OCI-LY3 (cell line): ENCODE data around the gene CLEC16A.
A peak's percentile ranks its signal among the peaks of the same experiment; 100 is the strongest.

ENCODE experiments used
- H2AFZ ChIP-seq: fragments of 200-600, 300-600 bp; shearing (Covaris generic); 2 replicates; pipeline ENCODE4 v1.6.0; 2014; ENCODE audit warnings: antibody characterized with exemption, low read depth, low read length
- H3K27ac ChIP-seq: fragments of 200-600, 300-600 bp; sonication (generic); 2 replicates; pipeline ENCODE4 v1.5.1; 2014; ENCODE audit warnings: mild to moderate bottlenecking, low read length, moderate library complexity, mixed read lengths
- H3K27me3 ChIP-seq: fragments of 200-600, 300-600 bp; sonication (generic); 2 replicates; pipeline ENCODE4 v1.6.1; 2014; ENCODE audit warnings: low read depth, low read length, mixed read lengths
- H3K36me3 ChIP-seq: fragments of 200-600, 300-600 bp; sonication (generic); replicated peaks from 2 replicates; pipeline ENCODE3; 2014; ENCODE audit warnings: low read depth, low read length, mixed read lengths
- H3K4me1 ChIP-seq: fragments of 300-600, 200-600 bp; sonication (generic); 2 replicates; pipeline ENCODE4 v1.6.1; 2014; ENCODE audit warnings: low read length, mixed read lengths
- H3K4me2 ChIP-seq: fragments of 200-600, 300-600 bp; sonication (generic); 2 replicates; pipeline ENCODE4 v1.6.1; 2014; ENCODE audit warnings: low read length, mixed read lengths
- H3K4me3 ChIP-seq: fragments of 300-600, 200-600 bp; sonication (generic); 2 replicates; pipeline ENCODE4 v1.5.1; 2014; ENCODE audit warnings: antibody characterized with exemption, mild to moderate bottlenecking, low read length, moderate library complexity
- H3K79me2 ChIP-seq: fragments of 300-600, 200-600 bp; shearing (Covaris generic); 2 replicates; pipeline ENCODE4 v1.6.1; 2014; ENCODE audit warnings: mild to moderate bottlenecking, low read length, mixed read lengths
- H3K9ac ChIP-seq: fragments of 300-600, 200-600 bp; shearing (Covaris generic); 2 replicates; pipeline ENCODE4 v1.6.0; 2014; ENCODE audit warnings: mild to moderate bottlenecking, low read length, moderate library complexity
- H3K9me3 ChIP-seq: fragments of 200-600, 300-600 bp; shearing (Covaris generic); 2 replicates; pipeline ENCODE4 v1.6.1; 2014; ENCODE audit warnings: low read length, mixed read lengths; ENCODE audit not compliant: insufficient read depth
- H4K20me1 ChIP-seq: fragments of 200-600, 300-600 bp; sonication (generic); 2 replicates; pipeline ENCODE4 v1.6.1; 2016; ENCODE audit warnings: low read length, mixed read lengths; ENCODE audit not compliant: insufficient read depth
- CTCF ChIP-seq: fragments of 200-600, 300-600 bp; sonication (generic); IDR thresholded peaks from 2 replicates; pipeline ENCODE4 v1.5.1; 2014; ENCODE audit warnings: antibody characterized with exemption, low read length, low read depth
- EZH2phosphoT487 ChIP-seq: fragments of 200-600 bp; shearing (Covaris generic); IDR thresholded peaks from 2 replicates; pipeline ENCODE4 v1.6.1; 2018; ENCODE audit warnings: antibody characterized with exemption, mixed run types, low read depth

Gene CLEC16A

GRCh38 chr16:10949424-10949970, 5.1 kb downstream of the CLEC16A start:
- H2AFZ ChIP-seq: no peak overlapping the region
- H3K79me2 ChIP-seq: peaks cover 57% of the 10 kb centered on the region
- H3K4me3 ChIP-seq: peak overlapping the region; percentile 46
- peaks cover 53% of the 10 kb centered on the region for H3K4me1 ChIP-seq
- no peaks in the 10 kb centered on the region for H3K9me3 ChIP-seq
- no peaks in the 10 kb centered on the region for H3K36me3 ChIP-seq
- H3K27ac ChIP-seq: peak overlapping the region; percentile 20
- H3K4me2 ChIP-seq: peak overlapping the region; percentile 61
- H3K9ac ChIP-seq: peak overlapping the region; percentile 40
- H4K20me1 ChIP-seq: no peaks in the 10 kb centered on the region; the same call in 1 of the 2 replicates
- TF ChIP-seq CTCF (peak; percentile 40), EZH2phosphoT487 (no peak)
- 0 out of 2 replicates have a peak, but pooled peaks cover 3% of the 10 kb centered on the region for H3K27me3 ChIP-seq

GRCh38 chr16:10950393-10950792, 6.0 kb downstream of the CLEC16A start:
- H3K4me2 ChIP-seq: peak overlapping the region; percentile 61
- 0 out of 2 replicates have a peak, but pooled peaks cover 3% of the 10 kb centered on the region for H3K27me3 ChIP-seq
- TF ChIP-seq CTCF: no peak
- TF ChIP-seq EZH2phosphoT487: no peak
- peak overlapping the region; percentile 40 for H3K9ac ChIP-seq
- no peaks in the 10 kb centered on the region for H3K36me3 ChIP-seq
- H3K9me3 ChIP-seq: no peaks in the 10 kb centered on the region
- H3K4me3 ChIP-seq: no peak overlapping the region
- no peaks in the 10 kb centered on the region; the same call in 1 of the 2 replicates for H4K20me1 ChIP-seq
- H3K27ac ChIP-seq: no peak overlapping the region
- H3K4me1 ChIP-seq: peaks cover 55% of the 10 kb centered on the region
- no peak overlapping the region for H2AFZ ChIP-seq
- peaks cover 56% of the 10 kb centered on the region for H3K79me2 ChIP-seq

- Histone ChIP-seq H3K27ac (no peak overlapping the region), H3K9ac (no peak overlapping the region), H4K20me1 (no peaks in the 10 kb centered on the region; the same call in 1 of the 2 replicates), H2AFZ (no peak overlapping the region), H3K79me2 (peaks cover 53% of the 10 kb centered on the region), H3K36me3 (no peaks in the 10 kb centered on the region), H3K27me3 (0 out of 2 replicates have a peak, but pooled peaks cover 3% of the 10 kb centered on the region), H3K9me3 (no peaks in the 10 kb centered on the region), H3K4me3 (no peak overlapping the region), H3K4me2 (no peak overlapping the region), H3K4me1 (peaks cover 48% of the 10 kb centered on the region)
- TF ChIP-seq EZH2phosphoT487: no peak
- no peak for TF ChIP-seq CTCF
Measured at GRCh38 chr16:10951026-10951425, 6.7 kb downstream of the CLEC16A start.

GRCh38 chr16:10954903-10955302, 10.5 kb downstream of the CLEC16A start:
- H3K9ac ChIP-seq: no peak overlapping the region
- H3K4me3 ChIP-seq: no peak overlapping the region
- H3K27ac ChIP-seq: no peak overlapping the region
- H2AFZ ChIP-seq: no peak overlapping the region
- no peaks in the 10 kb centered on the region; the same call in 1 of the 2 replicates for H4K20me1 ChIP-seq
- H3K9me3 ChIP-seq: no peaks in the 10 kb centered on the region
- H3K36me3 ChIP-seq: peaks cover 4% of the 10 kb centered on the region
- H3K4me2 ChIP-seq: peak overlapping the region; percentile 60
- H3K27me3 ChIP-seq: 0 out of 2 replicates have a peak, but pooled peaks cover 3% of the 10 kb centered on the region
- H3K79me2 ChIP-seq: peaks cover 31% of the 10 kb centered on the region
- peaks cover 46% of the 10 kb centered on the region for H3K4me1 ChIP-seq
- no peak for TF ChIP-seq EZH2phosphoT487
- no peak for TF ChIP-seq CTCF
